HUDEP-2 (cell line): ENCODE data around the gene YEATS2.
"Not testable (repeated sequence)": the region's sequence is repeated elsewhere in the genome, so short reads cannot be mapped to it uniquely, and the experiment has no call there.

Experiments
- DNase-seq, 76 experiments: peaks; one replicate each; lab custom pipeline; 2025; ENCODE audit not compliant: unreplicated experiment in 76 of 76; lab: John Stamatoyannopoulos, UW

The YEATS2 gene

GRCh38 chr3:183710231-183710630 is 12.6 kb downstream of the YEATS2 start:
- no peak for DNase-seq

DNA sequence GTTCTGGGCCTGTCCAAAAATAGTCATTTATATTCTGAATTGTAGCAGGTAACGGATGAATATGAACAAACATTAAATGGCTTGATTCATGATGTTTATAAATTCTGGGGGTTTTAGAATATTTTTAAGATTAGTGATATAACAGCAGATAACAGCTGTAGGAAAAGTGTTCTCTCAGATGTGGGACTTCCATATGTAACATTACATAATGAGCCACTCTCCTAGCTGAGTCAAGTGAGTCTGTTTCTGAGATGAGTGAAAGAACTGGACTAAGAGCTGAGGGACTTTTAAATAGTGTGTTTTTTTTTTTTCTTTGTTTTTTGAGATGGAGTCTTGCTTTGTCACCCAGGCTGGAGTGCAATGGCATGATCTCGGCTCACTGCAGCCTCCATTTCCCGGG is 13.9 kb downstream of the YEATS2 start:
- DNase-seq, result no peak

GRCh38 chr3:183714622-183715021 is 17.0 kb downstream of the YEATS2 start:
- DNase-seq, result no peak

DNA sequence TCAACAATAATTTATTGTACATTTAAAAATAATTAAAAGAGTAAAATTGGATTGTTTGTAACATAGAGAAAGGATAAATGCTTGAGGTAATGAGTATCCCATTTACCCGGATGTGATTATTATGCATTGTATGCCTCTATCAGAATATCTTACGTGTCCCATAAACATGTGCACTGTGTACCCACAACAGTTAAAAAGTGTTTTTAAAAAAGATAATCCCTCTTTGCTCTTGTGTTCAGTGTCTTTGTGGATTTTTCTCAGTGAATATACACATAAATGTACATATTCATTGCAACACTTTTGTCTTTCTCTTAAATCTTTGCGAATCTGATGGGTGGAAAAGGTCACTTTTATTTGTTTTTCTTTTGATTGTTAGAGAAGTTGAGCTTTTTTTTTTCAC is 20.4 kb downstream of the YEATS2 start:
- DNase-seq, result no peak

- no peak for DNase-seq
Observed at GRCh38 chr3:183725387-183725786, 27.8 kb downstream of the YEATS2 start.

DNA sequence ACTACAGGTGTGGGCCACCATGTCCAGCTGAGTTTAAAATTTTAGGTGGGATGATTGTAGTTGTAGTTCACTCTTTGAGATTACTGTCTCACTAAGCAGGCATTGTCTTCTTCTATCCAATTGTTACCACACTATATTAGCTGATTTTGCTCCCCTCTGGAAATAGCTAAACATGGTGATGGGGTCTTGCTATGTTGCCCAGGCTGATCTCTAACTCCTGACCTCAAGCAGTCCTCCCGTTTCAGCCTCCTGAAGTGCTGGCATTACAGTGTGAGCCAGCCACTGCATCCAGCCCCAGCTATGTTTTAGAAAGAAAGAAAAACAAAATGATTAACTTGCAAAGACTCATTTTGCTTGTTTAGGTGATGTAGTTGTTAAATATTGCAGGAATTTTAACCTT is 30.6 kb downstream of the YEATS2 start:
- no peak for DNase-seq

GRCh38 chr3:183730361-183730760 is 32.8 kb downstream of the YEATS2 start:
- DNase-seq, result no peak

DNA sequence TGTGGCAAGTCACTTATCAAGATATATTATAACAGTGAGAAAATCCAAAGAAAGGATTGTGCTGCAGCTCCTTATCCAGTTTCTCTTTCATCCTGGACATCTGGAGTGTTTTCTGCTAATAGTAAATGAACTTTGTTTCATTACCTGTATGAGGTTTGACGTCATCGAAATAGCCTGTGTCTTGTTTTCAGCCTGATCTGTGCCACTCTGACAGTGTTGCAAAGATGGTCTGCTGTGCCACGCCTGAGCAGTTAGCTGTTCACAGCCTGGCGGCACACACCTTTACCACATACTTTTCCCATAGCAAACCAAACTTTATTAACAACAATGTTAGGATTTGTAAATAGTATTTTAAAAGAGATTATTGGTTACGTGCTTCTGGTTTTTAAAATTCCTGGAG is 34.0 kb downstream of the YEATS2 start:
- DNase-seq, result no peak

GRCh38 chr3:183733553-183733952 is 36.0 kb downstream of the YEATS2 start:
- DNase-seq, result no peak

- DNase-seq, result no peak
Observed at GRCh38 chr3:183734750-183735494, 37.3 kb downstream of the YEATS2 start.

- DNase-seq, result no peak
Observed at GRCh38 chr3:183737116-183737515, 39.5 kb downstream of the YEATS2 start.

DNA sequence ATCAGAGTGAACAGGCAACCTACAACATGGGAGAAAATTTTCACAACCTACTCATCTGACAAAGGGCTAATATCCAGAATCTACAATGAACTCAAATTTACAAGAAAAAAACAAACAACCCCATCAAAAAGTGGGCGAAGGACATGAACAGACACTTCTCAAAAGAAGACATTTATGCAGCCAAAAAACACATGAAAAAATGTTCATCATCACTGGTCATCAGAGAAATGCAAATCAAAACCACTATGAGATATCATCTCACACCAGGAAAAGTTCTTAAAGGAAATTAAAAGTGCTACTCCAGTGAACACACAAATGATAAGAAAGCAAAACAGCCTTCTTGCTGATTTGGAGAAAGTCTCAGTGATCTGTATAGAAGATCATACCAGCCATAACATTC is 42.6 kb downstream of the YEATS2 start:
- DNase-seq, result not testable (repeated sequence)

DNA sequence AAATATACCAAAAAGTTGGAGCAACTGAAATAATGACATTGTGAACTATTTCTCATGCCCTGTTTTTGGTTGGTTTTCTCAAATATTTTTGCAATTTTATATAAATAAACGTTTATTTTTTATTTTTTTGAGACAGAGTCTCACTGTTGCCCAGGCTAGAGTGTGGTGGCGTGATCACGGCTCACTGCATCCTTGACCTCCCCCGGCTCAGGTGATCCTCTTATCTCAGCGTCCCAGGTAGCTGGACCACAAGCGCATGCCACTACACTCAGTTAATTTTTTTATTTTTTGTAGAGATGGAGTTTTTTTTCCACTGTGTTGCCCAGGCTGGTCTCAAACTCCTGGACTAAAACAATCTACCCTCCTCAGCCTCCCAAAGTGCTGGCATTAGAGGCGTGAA is 45.6 kb downstream of the YEATS2 start:
- DNase-seq, result no peak

DNA sequence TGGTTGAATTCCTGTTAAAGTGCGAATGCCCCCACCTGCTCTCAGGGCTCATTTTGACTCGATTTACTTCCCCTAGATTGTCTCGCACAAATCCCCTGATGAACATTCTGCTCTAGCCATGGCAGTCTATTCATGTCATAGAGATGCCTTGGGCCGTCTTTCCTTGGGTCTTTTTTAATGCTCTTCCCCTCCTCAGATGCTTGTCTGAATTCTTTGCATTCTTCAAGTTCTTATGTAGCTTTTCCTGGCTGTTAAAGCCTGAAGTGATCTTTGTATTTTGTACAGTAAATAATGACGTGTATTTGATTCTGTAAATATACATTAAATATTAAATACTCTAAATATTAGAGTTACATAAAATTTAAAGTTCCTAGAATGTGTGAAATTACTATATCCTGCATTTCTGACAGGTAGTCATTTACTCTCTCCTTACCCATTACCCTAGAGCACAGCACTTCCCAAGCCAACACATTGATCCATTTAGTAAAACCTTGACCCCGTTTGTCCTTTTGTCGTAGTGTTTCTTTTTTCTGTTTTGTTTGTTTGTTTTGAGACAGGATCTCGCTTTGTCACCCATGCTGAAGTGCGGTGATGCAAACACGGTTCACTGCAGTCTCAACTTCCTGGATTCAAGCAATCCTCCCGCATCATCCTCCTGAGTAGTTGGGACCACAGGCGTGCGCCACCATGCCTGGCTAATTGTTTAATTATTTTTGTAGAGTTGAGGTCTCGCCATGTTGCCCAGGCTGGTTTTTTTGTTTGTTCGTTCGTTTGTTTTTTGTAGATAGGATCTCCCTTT is 47.9 kb downstream of the YEATS2 start:
- DNase-seq, result no peak

GRCh38 chr3:183754052-183754451 is 56.5 kb downstream of the YEATS2 start:
- no peak for DNase-seq

GRCh38 chr3:183762304-183762703 is 64.7 kb downstream of the YEATS2 start:
- no peak for DNase-seq

GRCh38 chr3:183764847-183765731 is 67.5 kb downstream of the YEATS2 start:
- peak in 1 of 76 experiments; percentile 18 for DNase-seq

- DNase-seq, result no peak
Observed at GRCh38 chr3:183766107-183766506, 68.5 kb downstream of the YEATS2 start.

DNA sequence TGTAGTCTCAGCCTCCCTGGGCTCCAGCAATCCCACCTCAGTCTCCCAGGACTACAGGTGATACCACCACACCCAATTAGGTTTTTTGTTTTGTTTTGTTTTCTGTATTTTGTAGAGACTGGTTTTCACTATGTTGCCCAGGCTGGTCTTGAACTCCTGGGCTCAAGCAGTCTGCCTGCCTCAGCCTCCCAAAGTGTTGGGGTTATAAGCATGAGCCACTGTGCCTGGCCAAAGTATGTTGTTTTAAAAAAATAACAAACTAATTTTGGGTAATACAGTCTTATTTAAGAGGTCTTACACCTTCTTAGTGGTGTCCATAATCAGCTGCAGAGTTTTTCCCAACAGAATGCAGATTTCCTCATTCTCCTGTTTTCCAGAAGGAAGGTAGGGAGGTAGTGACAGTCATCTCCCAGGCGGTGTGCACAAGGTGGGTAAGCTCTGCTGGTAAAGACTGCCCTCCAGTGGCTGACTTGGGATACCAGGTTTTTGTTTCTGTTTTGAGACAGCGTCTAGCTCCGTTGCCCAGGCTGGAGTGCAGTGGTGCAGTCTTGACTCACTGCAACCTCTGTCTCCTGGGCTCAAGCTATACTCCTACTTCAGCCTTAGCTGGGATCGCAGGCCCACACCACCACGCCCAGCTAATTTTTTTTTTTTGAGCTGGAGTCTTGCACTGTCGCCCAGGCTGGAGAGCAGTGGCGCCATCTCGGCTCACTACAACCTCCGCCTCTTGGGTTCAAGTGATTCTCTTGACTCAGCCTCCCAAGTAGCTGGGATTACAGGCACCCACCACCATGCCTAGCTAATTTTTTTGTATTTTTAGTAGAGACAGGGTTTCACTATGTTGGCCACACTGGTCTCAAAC is 69.4 kb downstream of the YEATS2 start:
- peak in 64 of 76 experiments; percentile 1 to 72 (median 39) for DNase-seq

DNA sequence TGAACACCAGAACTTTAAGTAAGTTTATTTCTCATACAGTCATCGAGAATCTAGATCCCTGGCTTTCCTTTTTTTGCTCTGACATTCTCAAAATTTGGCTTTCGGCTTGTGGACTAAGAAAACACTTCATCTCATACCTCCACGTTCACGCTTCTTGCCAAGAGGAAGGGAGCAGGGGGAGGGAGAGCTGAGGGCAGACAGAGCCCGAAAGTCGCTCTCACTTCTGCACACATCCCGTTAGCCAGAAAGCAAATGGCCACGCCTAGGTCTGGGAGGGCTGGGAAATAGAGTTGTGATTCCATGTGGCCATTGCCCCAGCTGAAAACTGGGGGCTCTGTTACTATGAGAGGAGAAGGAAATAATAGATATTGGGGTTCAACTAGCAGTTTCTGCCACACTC is 70.5 kb downstream of the YEATS2 start:
- DNase-seq, result no peak
